HepG2 (cell line): Measurements from ENCODE around the gene ARHGAP26. TPM values are rescaled to one million over a fixed set of nuclear protein-coding genes. Genes with fewer than 3 reads are reported as not detected.

Experiments
- ATAC-seq: fragments of 200-7000 bp; cut with Tn5 transposase; 3 replicates; pipeline ENCODE4 v1.9.1; 2020; ENCODE audit warnings: mild to moderate bottlenecking, moderate library complexity
- BruUV-seq: library from RNA; stranded (reverse); fragments of 400-500 nt; replicated peaks from 2 replicates; lab custom pipeline; 2021; lab: Mats Ljungman, UMichigan
- CTCF ChIA-PET: fragments of 300-600 bp; formaldehyde crosslinking; extraction: SDS; loops from one replicate; lab custom pipeline; 2021; ENCODE audit warnings: low total read pairs, inconsistent platforms, low intra/inter-chr PET ratio; lab: Yijun Ruan, JAX
- POLR2A ChIA-PET: fragments of 350-600 bp; sonication (Branson Sonifier 250); formaldehyde crosslinking; loops from one replicate; lab custom pipeline; 2020; ENCODE audit warnings: antibody characterized with exemption, inconsistent platforms; lab: Yijun Ruan, JAX
- DNase-seq: peaks from one replicate; pipeline ENCODE4 v3.0.0-alpha.2; 2015; ENCODE audit warnings: low spot score
- FAIRE-seq: peaks from 3 replicates; lab custom pipeline; 2011; peaks lifted over from hg19 to GRCh38; lab: Jason Lieb, UNC
- H2AFZ ChIP-seq: one replicate; pipeline ENCODE4 v1.6.1; 2011; ENCODE audit warnings: low read length, inconsistent platforms
- H3K27ac ChIP-seq: fragments of 300-600 bp; 3 replicates; pipeline ENCODE4 v1.8.0; 2011; ENCODE audit warnings: mixed run types, mild to moderate bottlenecking, mixed read lengths, low read length, inconsistent platforms; ENCODE audit not compliant: insufficient read depth; ENCODE audit errors: extremely low read length
- H3K27me3 ChIP-seq, 2 experiments: fragments of 200-600 bp in 1 of 2; 2 replicates in 1 of 2; 3 replicates in 1 of 2; pipeline versions ENCODE4 v1.6.0 to v1.8.0; 2011; ENCODE audit warnings: low read length in 2 of 2, mild to moderate bottlenecking in 2 of 2, moderate library complexity in 2 of 2, inconsistent platforms in 1 of 2; ENCODE audit not compliant: insufficient read depth in 2 of 2, control insufficient read depth in 1 of 2
- H3K36me3 ChIP-seq, 2 experiments: fragments of 200-600 bp in 1 of 2; replicated peaks in 1 of 2; 2 replicates in 1 of 2; 3 replicates in 1 of 2; pipeline versions ENCODE4 v1.5.1 to v1.8.0; 2011; ENCODE audit warnings: low read length in 2 of 2, inconsistent platforms in 1 of 2; ENCODE audit not compliant: insufficient read depth in 2 of 2, control insufficient read depth in 1 of 2
- H3K4me1 ChIP-seq: 2 replicates; pipeline ENCODE4 v1.5.1; 2012; ENCODE audit warnings: low read length, inconsistent platforms; ENCODE audit not compliant: insufficient read depth
- H3K4me2 ChIP-seq: 2 replicates; pipeline ENCODE4 v1.6.0; 2011; ENCODE audit warnings: low read depth, low read length, inconsistent platforms
- H3K4me3 ChIP-seq, 3 experiments: fragments of 200-600 bp in 1 of 3; sonication (generic), shearing (Covaris generic) in 1 of 3; replicated peaks in 1 of 3; 2 replicates each; pipeline ENCODE4 v1.5.1; 2011 to 2016; ENCODE audit warnings: low read length in 3 of 3, inconsistent platforms in 2 of 3, low read depth in 2 of 3, mild to moderate bottlenecking in 2 of 3, control low read depth in 1 of 3, mixed read lengths in 1 of 3; ENCODE audit not compliant: insufficient read depth in 1 of 3
- H3K79me2 ChIP-seq: one replicate; pipeline ENCODE4 v1.6.1; 2011; ENCODE audit warnings: low read length, inconsistent platforms; ENCODE audit not compliant: insufficient read depth
- H3K9ac ChIP-seq: 2 replicates; pipeline ENCODE4 v1.6.0; 2011; ENCODE audit warnings: mild to moderate bottlenecking, low read depth, low read length, inconsistent platforms; ENCODE audit not compliant: insufficient read depth
- H3K9me3 ChIP-seq: 2 replicates; pipeline ENCODE4 v1.5.1; 2012; ENCODE audit warnings: mild to moderate bottlenecking, low read length
- H4K20me1 ChIP-seq: 2 replicates; pipeline ENCODE4 v1.6.0; 2011; ENCODE audit warnings: inconsistent platforms, mild to moderate bottlenecking, low read length, moderate library complexity; ENCODE audit not compliant: insufficient read depth
- EHMT2 ChIP-seq: fragments of 200-600 bp; sonication (generic); IDR thresholded peaks from 2 replicates; pipeline ENCODE4 v1.7.0; 2017; ENCODE audit warnings: antibody characterized with exemption, low read depth, low read length, borderline replicate concordance
- FOXK1 ChIP-seq: sonication (generic); formaldehyde crosslinking; IDR thresholded peaks from 2 replicates; pipeline ENCODE4 v1.4.0; 2020; ENCODE audit warnings: low read depth, missing genetic modification reagents, borderline replicate concordance
- IKZF1 ChIP-seq: fragments of 450-650 bp; IDR thresholded peaks from 2 replicates; pipeline ENCODE4 v1.7.1; 2016
- SUZ12 ChIP-seq: fragments of 150-350 bp; IDR thresholded peaks from 2 replicates; pipeline ENCODE4 v1.6.1; 2014; ENCODE audit warnings: low read depth, low read length
- TRIM22 ChIP-seq: fragments of 450-650 bp; IDR thresholded peaks from 2 replicates; pipeline ENCODE4 v1.6.1; 2017
- ZBTB7B ChIP-seq: sonication (generic); formaldehyde crosslinking; IDR thresholded peaks from 2 replicates; pipeline ENCODE4 v1.4.0; 2020; ENCODE audit warnings: missing genetic modification reagents
- ZNF230 ChIP-seq: sonication (generic); formaldehyde crosslinking; IDR thresholded peaks from 2 replicates; pipeline ENCODE4 v1.4.0; 2020; ENCODE audit warnings: mild to moderate bottlenecking, missing genetic modification reagents
- ZNF333 ChIP-seq: sonication (generic); formaldehyde crosslinking; IDR thresholded peaks from 2 replicates; pipeline ENCODE4 v1.4.0; 2020; ENCODE audit warnings: mild to moderate bottlenecking, missing genetic modification reagents, borderline replicate concordance
- WGBS: methylation state at CpG from one replicate; pipeline ENCODE4 v1.1.6; 2017; ENCODE audit warnings: low lambda C conversion rate; 5-methylcytosine and 5-hydroxymethylcytosine counted together
- in situ Hi-C: cut with HindIII; loops from 2 replicates; pipeline ENCODE4 v1.10.0; 2017; ENCODE audit warnings: low pct_unique_long_range_greater_than_20kb; ENCODE audit not compliant: extremely low pct_ligation_motif_present
- intact Hi-C: fragments of 100-400 bp; cut with micrococcal nuclease; formaldehyde crosslinking; loops from one replicate; pipeline ENCODE4 v1.10.0; 2022; ENCODE audit not compliant: unreplicated experiment
- polyA plus RNA-seq, 8 experiments: library from polyadenylated mRNA; depleted of rRNA in 3 of 8; stranded (reverse) in 7 of 8; unstranded in 1 of 8; fragments of >200 nt; fragmentation: Illumina TruSeq in 4 of 8; extraction: Trizol in 4 of 8; gene quantifications; 2 replicates each; pipeline versions ENCODE4 v1.2.1 to v1.2.3, GENCODE V29; 2011 to 2016; ENCODE audit warnings: low read depth in 4 of 8, missing spikeins in 1 of 8, mixed read lengths in 1 of 8; ENCODE audit not compliant: insufficient read depth in 1 of 8
- total RNA-seq, 5 experiments: library from RNA; depleted of rRNA; stranded (reverse); fragments of >200 nt; fragmentation: Illumina TruSeq; extraction: Trizol; gene quantifications; 2 replicates each; pipeline ENCODE4 v1.2.3, GENCODE V29; 2016; ENCODE audit warnings: low read depth in 1 of 5
- TF ChIP-seq, protein P1 (sequence below): sonication (generic); formaldehyde crosslinking; IDR thresholded peaks from 2 replicates; pipeline ENCODE4 v1.8.1; 2022; ENCODE audit warnings: mild to moderate bottlenecking, missing genetic modification reagents

The ARHGAP26 gene
- total and polyA plus RNA-seq, 2 of the 13 experiments (the other 11 are each of a cell fraction or from before 2014, with no cell fraction given) = 9.6 to 18.2 TPM

- H3K9me3 ChIP-seq = no peaks in the 10 kb centered on the region
- no TSS peak for BruUV-seq
- DNase-seq = no peak
- peaks cover 98% of the 10 kb centered on the region for H3K4me1 ChIP-seq
- CTCF ChIA-PET = no interaction called here
- ATAC-seq = no peak
- H3K4me2 ChIP-seq = no peak overlapping the region
- no peaks in the 10 kb centered on the region for H3K27me3 ChIP-seq
- H3K36me3 ChIP-seq = no peaks in the 10 kb centered on the region
- in situ Hi-C loops = no loop called here
- H3K27ac ChIP-seq = no peak overlapping the region
- POLR2A ChIA-PET = interaction anchor here (5.0 kb wide), 1 partner anchor 9 kb away, joined by 54 read pairs; no protein-coding TSS in a partner anchor
- H3K9ac ChIP-seq = no peak overlapping the region
- intact Hi-C loops = loop anchor here (5.0 kb wide), 1 partner anchor 36 kb away; no protein-coding TSS in a partner anchor
- no peak overlapping the region for H3K4me3 ChIP-seq
- FAIRE-seq = peak; percentile 26
- 76% methylated on average over 3 of the region's 3 CpGs for WGBS
- no peaks in the 10 kb centered on the region for H4K20me1 ChIP-seq
- no peak for TF ChIP-seq EHMT2
- no peak for TF ChIP-seq TRIM22
- no peak for TF ChIP-seq ZNF230 (CRISPR knock-in tag)
- TF ChIP-seq, protein P1, sequence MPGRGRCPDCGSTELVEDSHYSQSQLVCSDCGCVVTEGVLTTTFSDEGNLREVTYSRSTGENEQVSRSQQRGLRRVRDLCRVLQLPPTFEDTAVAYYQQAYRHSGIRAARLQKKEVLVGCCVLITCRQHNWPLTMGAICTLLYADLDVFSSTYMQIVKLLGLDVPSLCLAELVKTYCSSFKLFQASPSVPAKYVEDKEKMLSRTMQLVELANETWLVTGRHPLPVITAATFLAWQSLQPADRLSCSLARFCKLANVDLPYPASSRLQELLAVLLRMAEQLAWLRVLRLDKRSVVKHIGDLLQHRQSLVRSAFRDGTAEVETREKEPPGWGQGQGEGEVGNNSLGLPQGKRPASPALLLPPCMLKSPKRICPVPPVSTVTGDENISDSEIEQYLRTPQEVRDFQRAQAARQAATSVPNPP (CRISPR knock-in tag) = no peak
- TF ChIP-seq FOXK1 (CRISPR knock-in tag) = no peak
- no peak for TF ChIP-seq ZNF333
- TF ChIP-seq ZBTB7B (CRISPR knock-in tag) = no peak
- no peak for TF ChIP-seq SUZ12
- no peak for TF ChIP-seq IKZF1
- H2AFZ ChIP-seq = no peak overlapping the region
- peaks cover 27% of the 10 kb centered on the region for H3K79me2 ChIP-seq
Observed at GRCh38 chr5:142831009-142831383, 60.8 kb downstream of the ARHGAP26 start.
